ENCODE results near the gene RASA3. TPM values are rescaled to one million over a fixed set of nuclear protein-coding genes. Genes with fewer than 3 reads are reported as not detected.
A peak's percentile ranks its signal among the peaks of the same experiment; 100 is the strongest.

The RASA3 gene
- total and polyA plus RNA-seq, 9 of the 15 experiments (the other 6 are each of a cell fraction or from before 2014, with no cell fraction given), result 0.72 to 25.3 (median 14.4) TPM

GRCh38 chr13:114004420-114005205, 127.8 kb downstream of the RASA3 start (continued):
- TF ChIP-seq STAG1 (CRISPR knock-in tag; IDR thresholded peaks at IDR 0.05; ENCODE audit: borderline replicate concordance) (no peak), SMARCA4 (IDR thresholded peaks at IDR 0.05) (peak; percentile 92), FOXK1 (CRISPR knock-in tag; IDR thresholded peaks at IDR 0.05; ENCODE audit: borderline replicate concordance) (no peak), POLR2A (conservative IDR thresholded peaks at IDR 0.05) (peak; percentile 86), MTA3 (IDR thresholded peaks at IDR 0.05; ENCODE audit: borderline replicate concordance) (peak; percentile 68; the same call in 1 of the 2 replicates), ZNF57 (CRISPR knock-in tag; IDR thresholded peaks at IDR 0.05) (no peak), SAFB2 (IDR thresholded peaks at IDR 0.05; ENCODE audit: borderline replicate concordance, low read depth, low read length, severe bottlenecking) (no peak), TEAD4 (IDR thresholded peaks at IDR 0.05; ENCODE audit: low read length) (peak; percentile 59), TEAD4 (CRISPR knock-in tag; IDR thresholded peaks at IDR 0.05; ENCODE audit: borderline replicate concordance) (no peak), EP300 (IDR thresholded peaks at IDR 0.05; ENCODE audit: low read length) (peak; percentile 80), RBM34 (IDR thresholded peaks at IDR 0.05; ENCODE audit: borderline replicate concordance, insufficient read depth, low read length) (no peak), ZNF785 (CRISPR knock-in tag; IDR thresholded peaks at IDR 0.05) (no peak), RBM15 (IDR thresholded peaks at IDR 0.05; ENCODE audit: insufficient read depth, low read length) (no peak), TSC22D4 (tag; IDR thresholded peaks at IDR 0.05) (no peak), CCAR2 (IDR thresholded peaks at IDR 0.05; ENCODE audit: low read depth, low read length) (no peak), NUFIP1 (IDR thresholded peaks at IDR 0.05; ENCODE audit: partially characterized antibody) (no peak), RREB1 (CRISPR knock-in tag; IDR thresholded peaks at IDR 0.05) (no peak), HNRNPUL1 (IDR thresholded peaks at IDR 0.05; ENCODE audit: low read length) (no peak), U2AF1 (optimal IDR thresholded peaks at IDR 0.05; ENCODE audit: low read depth, low read length) (no peak)
- TF ChIP-seq, protein P1, sequence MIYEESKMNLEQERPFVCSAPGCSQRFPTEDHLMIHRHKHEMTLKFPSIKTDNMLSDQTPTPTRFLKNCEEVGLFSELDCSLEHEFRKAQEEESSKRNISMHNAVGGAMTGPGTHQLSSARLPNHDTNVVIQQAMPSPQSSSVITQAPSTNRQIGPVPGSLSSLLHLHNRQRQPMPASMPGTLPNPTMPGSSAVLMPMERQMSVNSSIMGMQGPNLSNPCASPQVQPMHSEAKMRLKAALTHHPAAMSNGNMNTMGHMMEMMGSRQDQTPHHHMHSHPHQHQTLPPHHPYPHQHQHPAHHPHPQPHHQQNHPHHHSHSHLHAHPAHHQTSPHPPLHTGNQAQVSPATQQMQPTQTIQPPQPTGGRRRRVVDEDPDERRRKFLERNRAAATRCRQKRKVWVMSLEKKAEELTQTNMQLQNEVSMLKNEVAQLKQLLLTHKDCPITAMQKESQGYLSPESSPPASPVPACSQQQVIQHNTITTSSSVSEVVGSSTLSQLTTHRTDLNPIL (CRISPR knock-in tag; IDR thresholded peaks at IDR 0.05), result no peak
- TF ChIP-seq, protein P2, sequence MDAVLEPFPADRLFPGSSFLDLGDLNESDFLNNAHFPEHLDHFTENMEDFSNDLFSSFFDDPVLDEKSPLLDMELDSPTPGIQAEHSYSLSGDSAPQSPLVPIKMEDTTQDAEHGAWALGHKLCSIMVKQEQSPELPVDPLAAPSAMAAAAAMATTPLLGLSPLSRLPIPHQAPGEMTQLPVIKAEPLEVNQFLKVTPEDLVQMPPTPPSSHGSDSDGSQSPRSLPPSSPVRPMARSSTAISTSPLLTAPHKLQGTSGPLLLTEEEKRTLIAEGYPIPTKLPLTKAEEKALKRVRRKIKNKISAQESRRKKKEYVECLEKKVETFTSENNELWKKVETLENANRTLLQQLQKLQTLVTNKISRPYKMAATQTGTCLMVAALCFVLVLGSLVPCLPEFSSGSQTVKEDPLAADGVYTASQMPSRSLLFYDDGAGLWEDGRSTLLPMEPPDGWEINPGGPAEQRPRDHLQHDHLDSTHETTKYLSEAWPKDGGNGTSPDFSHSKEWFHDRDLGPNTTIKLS (IDR thresholded peaks at IDR 0.05; ENCODE audit: borderline replicate concordance, low read depth), result peak; percentile 95

Data from K562 (cell line).